Stimulated activated CD8-positive, alpha-beta memory T cell treated with anti-CD3 and anti-CD28 coated beads, Interleukin-7, amount 100 ng/mL, for 48 hours (primary cell): ENCODE results near the gene RARS2.
"Not testable (repeated sequence)": the region's sequence is repeated elsewhere in the genome, so short reads cannot be mapped to it uniquely, and the experiment has no call there.

Source experiments
- DNase-seq, 2 donors: peaks; one replicate each; pipeline ENCODE4 v3.0.0-alpha.2; 2020; ENCODE audit warnings: low read depth in 1 of 2; ENCODE audit errors: extremely low read depth in 1 of 2

RARS2 gene

GRCh38 chr6:87504441-87504840, 85.3 kb downstream of the RARS2 start:
- DNase-seq: no peak

GRCh38 chr6:87501809-87502572, 87.8 kb downstream of the RARS2 start:
- DNase-seq: no peak

GRCh38 chr6:87498048-87498447, 91.7 kb downstream of the RARS2 start:
- no peak for DNase-seq

GRCh38 chr6:87494761-87495422, 94.9 kb downstream of the RARS2 start:
- no peak for DNase-seq

- not testable (repeated sequence) for DNase-seq
Observed at GRCh38 chr6:87489326-87489725, 100.5 kb downstream of the RARS2 start.

GRCh38 chr6:87487555-87487954, 102.2 kb downstream of the RARS2 start:
- DNase-seq: no peak

GRCh38 chr6:87484491-87484890, 105.3 kb downstream of the RARS2 start:
- no peak for DNase-seq

- DNase-seq: no peak
Observed at GRCh38 chr6:87483929-87484328, 105.9 kb downstream of the RARS2 start.

GRCh38 chr6:87482366-87482765, 107.4 kb downstream of the RARS2 start:
- no peak for DNase-seq

- DNase-seq: no peak
Observed at GRCh38 chr6:87481931-87482330, 107.9 kb downstream of the RARS2 start.

GRCh38 chr6:87473419-87473903, 116.3 kb downstream of the RARS2 start:
- peak in 1 of 2 donors; percentile 27 for DNase-seq

- peak; percentile 71 to 72 for DNase-seq
Observed at GRCh38 chr6:87472525-87473418, 117.0 kb downstream of the RARS2 start, which contains the start of gene SLC35A1. Gene SLC35A1, plus strand, starts transcription at chr6:87472974. Its CDS starts 30 bp downstream, at chr6:87473004.

- DNase-seq: no peak
Observed at GRCh38 chr6:87465051-87465450, 124.7 kb downstream of the RARS2 start.
